K562 (cell line): ENCODE results near the gene TMEM114. TPM values are rescaled to one million over a fixed set of nuclear protein-coding genes. Genes with fewer than 3 reads are reported as not detected.

Experiments
- ATAC-seq: fragments of 200-7000 bp; cut with Tn5 transposase; 3 replicates; pipeline ENCODE4 v1.9.1; 2020; ENCODE audit warnings: moderate library complexity
- BruUV-seq: library from RNA; stranded (reverse); fragments of 400-500 nt; replicated peaks from 2 replicates; lab custom pipeline; 2021; lab: Mats Ljungman, UMichigan
- CTCF ChIA-PET: fragments of 300-600 bp; formaldehyde crosslinking; extraction: SDS; loops from one replicate; lab custom pipeline; 2021; ENCODE audit warnings: low intra/inter-chr PET ratio; lab: Yijun Ruan, JAX
- POLR2A ChIA-PET: fragments of 300-600, 350-650 bp; sonication (Branson Sonifier 250); formaldehyde crosslinking; extraction: SDS; loops from one replicate; lab custom pipeline; 2021; ENCODE audit warnings: antibody characterized with exemption, inconsistent platforms; lab: Yijun Ruan, JAX
- DNase-seq, 4 experiments: peaks; one replicate each; pipeline versions ENCODE4 v3.0.0 to v3.0.0-alpha.2; 2011 to 2018; ENCODE audit warnings: low spot score in 3 of 4, mixed read lengths in 3 of 4; ENCODE audit errors: extremely low read depth in 1 of 4
- FAIRE-seq: peaks from 2 replicates; lab custom pipeline; 2011; peaks lifted over from hg19 to GRCh38; lab: Jason Lieb, UNC
- H2AFZ ChIP-seq: 2 replicates; pipeline ENCODE4 v1.6.0; 2011; ENCODE audit warnings: low read depth, low read length, control low read depth, inconsistent platforms
- H3K27ac ChIP-seq: fragments of 200-600 bp; 3 replicates; pipeline ENCODE4 v1.8.0; 2011; ENCODE audit warnings: low read depth, mild to moderate bottlenecking, control low read depth, inconsistent platforms, low read length, moderate library complexity, mixed read lengths; ENCODE audit errors: extremely low read depth
- H3K27me3 ChIP-seq, 2 experiments: fragments of 300-600 bp in 1 of 2; 2 replicates in 1 of 2; 3 replicates in 1 of 2; pipeline versions ENCODE4 v1.6.0 to v1.8.0; 2011; ENCODE audit warnings: inconsistent platforms in 2 of 2, low read length in 2 of 2, mild to moderate bottlenecking in 1 of 2, mixed read lengths in 1 of 2, moderate library complexity in 1 of 2; ENCODE audit not compliant: control insufficient read depth in 2 of 2, insufficient read depth in 2 of 2
- H3K36me3 ChIP-seq: fragments of 300-600 bp; 3 replicates; pipeline ENCODE4 v1.8.0; 2011; ENCODE audit warnings: mild to moderate bottlenecking, low read length, inconsistent platforms; ENCODE audit not compliant: control insufficient read depth, insufficient read depth
- H3K4me1 ChIP-seq, 2 experiments: fragments of 200-600 bp in 1 of 2; replicated peaks in 1 of 2; 2 replicates in 1 of 2; 3 replicates in 1 of 2; pipeline versions ENCODE4 v1.5.1 to v1.8.0; 2011; ENCODE audit warnings: inconsistent platforms in 2 of 2, low read length in 2 of 2, mild to moderate bottlenecking in 1 of 2, mixed read lengths in 1 of 2, moderate library complexity in 1 of 2; ENCODE audit not compliant: control insufficient read depth in 2 of 2, insufficient read depth in 2 of 2
- H3K4me2 ChIP-seq: 2 replicates; pipeline ENCODE4 v1.6.1; 2011; ENCODE audit warnings: low read length, control low read depth, inconsistent platforms, mixed read lengths; ENCODE audit not compliant: insufficient read depth
- H3K4me3 ChIP-seq: fragments of 200-600 bp; sonication (generic), shearing (Covaris generic); 2 replicates; pipeline ENCODE4 v1.5.1; 2016; ENCODE audit warnings: control low read depth, inconsistent platforms
- H3K79me2 ChIP-seq: fragments of 200-600 bp; 3 replicates; pipeline ENCODE4 v1.8.0; 2011; ENCODE audit warnings: low read length, inconsistent platforms; ENCODE audit not compliant: control insufficient read depth, insufficient read depth
- H3K9ac ChIP-seq, 2 experiments: 2 replicates each; pipeline versions ENCODE4 v1.6.0 to v1.6.1; 2011; ENCODE audit warnings: low read depth in 2 of 2, low read length in 2 of 2, control low read depth in 1 of 2, inconsistent platforms in 1 of 2, mild to moderate bottlenecking in 1 of 2, mixed read lengths in 1 of 2; ENCODE audit not compliant: insufficient read depth in 1 of 2
- H3K9me1 ChIP-seq: one replicate; pipeline ENCODE4 v1.6.0; 2011; ENCODE audit warnings: inconsistent platforms, mild to moderate bottlenecking, low read length, moderate library complexity; ENCODE audit not compliant: control insufficient read depth, insufficient read depth
- H3K9me3 ChIP-seq: replicated peaks from 2 replicates; pipeline ENCODE4 v1.5.1; 2011; ENCODE audit warnings: low read depth, low read length, inconsistent platforms; ENCODE audit not compliant: control insufficient read depth, insufficient read depth
- H4K20me1 ChIP-seq: replicated peaks from 2 replicates; pipeline ENCODE4 v1.6.1; 2011; ENCODE audit warnings: low read length, inconsistent platforms, mixed read lengths; ENCODE audit not compliant: control insufficient read depth, insufficient read depth
- EGR1 ChIP-seq: fragments of 450-650 bp; conservative IDR thresholded peaks from 2 replicates; pipeline ENCODE4 v1.6.1; 2017; ENCODE audit warnings: mild to moderate bottlenecking
- GTF3C2 ChIP-seq: IDR thresholded peaks from 3 replicates; pipeline ENCODE4 v1.6.1; 2011; ENCODE audit warnings: borderline replicate concordance, mild to moderate bottlenecking, moderate library complexity; ENCODE audit not compliant: insufficient read length; ENCODE audit errors: extremely low read depth
- HOMEZ ChIP-seq: fragments of 250-450 bp; sonication (Bioruptor Pico); IDR thresholded peaks from 2 replicates; pipeline ENCODE4 v1.4.0; 2020; ENCODE audit warnings: mild to moderate bottlenecking, moderate library complexity
- MAFF ChIP-seq: IDR thresholded peaks from 2 replicates; pipeline ENCODE4 v1.6.1; 2012; ENCODE audit warnings: low read length, improper control_type of control experiment
- MYNN ChIP-seq, 2 experiments: sonication (generic); formaldehyde crosslinking in 1 of 2; IDR thresholded peaks; 2 replicates each; pipeline versions ENCODE4 v1.5.0 to v1.6.1; 2016 to 2020; ENCODE audit warnings: antibody characterized with exemption in 1 of 2, missing genetic modification reagents in 1 of 2
- NONO ChIP-seq, 2 experiments: fragments of 200-400 bp in 1 of 2; fragments of 450-650 bp in 1 of 2; formaldehyde crosslinking in 1 of 2; IDR thresholded peaks; 2 replicates each; pipeline ENCODE4 v1.6.1; 2017; ENCODE audit warnings: low read depth in 2 of 2, mild to moderate bottlenecking in 2 of 2, moderate library complexity in 2 of 2, low read length in 1 of 2
- NR2C1 ChIP-seq, 2 experiments: fragments of 450-650 bp; IDR thresholded peaks; 2 replicates each; pipeline ENCODE4 v1.6.1; 2017; ENCODE audit warnings: mild to moderate bottlenecking in 2 of 2, antibody characterized with exemption in 1 of 2, inconsistent platforms in 1 of 2, missing compliant biosample characterization in 1 of 2, missing genetic modification characterization in 1 of 2
- POLR3A ChIP-seq: IDR thresholded peaks from 2 replicates; pipeline ENCODE4 v1.6.1; 2011; ENCODE audit warnings: borderline replicate concordance, mild to moderate bottlenecking, moderate library complexity; ENCODE audit not compliant: insufficient read length, insufficient read depth; ENCODE audit errors: extremely low read depth
- RB1 ChIP-seq: fragments of 450-650 bp; IDR thresholded peaks from 2 replicates; pipeline ENCODE4 v1.6.1; 2017; ENCODE audit warnings: low read depth, mild to moderate bottlenecking
- TBP ChIP-seq: optimal IDR thresholded peaks from 2 replicates; pipeline ENCODE3; 2011; ENCODE audit warnings: low read depth, low read length, improper control_type of control experiment
- ZNF224 ChIP-seq: sonication (generic); formaldehyde crosslinking; IDR thresholded peaks from 2 replicates; pipeline ENCODE4 v1.8.0; 2022; ENCODE audit warnings: mild to moderate bottlenecking, missing genetic modification reagents
- ZNF277 ChIP-seq: fragments of 250-450 bp; sonication (Bioruptor Pico); IDR thresholded peaks from 2 replicates; pipeline ENCODE4 v1.8.0; 2022; ENCODE audit warnings: inconsistent platforms, mild to moderate bottlenecking, moderate library complexity, borderline replicate concordance
- ZNF507 ChIP-seq: conservative IDR thresholded peaks from 2 replicates; pipeline ENCODE4 v1.6.1; 2017; ENCODE audit warnings: missing genetic modification characterization, missing compliant biosample characterization
- WGBS: fragments of 100-300 bp; shearing (Covaris generic); methylation state at CpG from one replicate; pipeline ENCODE4 v1.1.6; 2016; ENCODE audit warnings: low coverage, mixed read lengths; ENCODE audit not compliant: insufficient coverage; ENCODE audit errors: missing lambda C conversion rate; 5-methylcytosine and 5-hydroxymethylcytosine counted together
- in situ Hi-C: fragments of 300-500 bp; cut with MboI; formaldehyde crosslinking; loops from 4 replicates; pipeline ENCODE4 v1.15.0; 2018; ENCODE audit warnings: inconsistent platforms, mixed read lengths
- intact Hi-C: fragments of 100-400 bp; cut with micrococcal nuclease; formaldehyde crosslinking; loops from 2 replicates; pipeline ENCODE4 v1.14.2; 2022
- polyA plus RNA-seq, 8 experiments: library from polyadenylated mRNA; depleted of rRNA in 4 of 8; stranded (reverse) in 5 of 8; unstranded in 3 of 8; fragments of >200 nt; fragmentation: Nextera tagmentation in 2 of 8; fragmentation: Illumina TruSeq in 1 of 8; extraction: Ambion mirVana in 2 of 8; extraction: Trizol in 1 of 8; gene quantifications; 2 replicates each; pipeline versions ENCODE4 v1.2.1 to v1.2.3, GENCODE V29; 2011 to 2014; ENCODE audit warnings: inconsistent platforms in 1 of 8, missing spikeins in 1 of 8
- total RNA-seq, 7 experiments: library from RNA; depleted of rRNA in 6 of 7; stranded (reverse); fragments of >200 nt in 6 of 7; fragmentation: Illumina TruSeq in 2 of 7; extraction: Trizol in 2 of 7; gene quantifications; 2 replicates each; pipeline versions ENCODE4 v1.2.1 to v1.2.3, GENCODE V29; 2011 to 2021; ENCODE audit warnings: low replicate concordance in 1 of 7

Gene TMEM114
- total and polyA plus RNA-seq, 9 of the 15 experiments (the other 6 are each of a cell fraction or from before 2014, with no cell fraction given): not detected

- TF ChIP-seq RB1: peak; percentile 67; the same call in 1 of the 2 replicates
- TF ChIP-seq MYNN (IDR thresholded peaks at IDR 0.05): no peak
- no peak for TF ChIP-seq MYNN (CRISPR knock-in tag; IDR thresholded peaks at IDR 0.05)
- no peak for TF ChIP-seq MAFF
- no peak for TF ChIP-seq ZNF277 (CRISPR knock-in tag)
- TF ChIP-seq ZNF224 (CRISPR knock-in tag): no peak
- peak; percentile 84 for TF ChIP-seq EGR1
- no peak for TF ChIP-seq ZNF507
These were observed 31.4 kb upstream of the TMEM114 start, which contains the start of gene METTL22 (continued) for GRCh38 chr16:8621572-8622314.

GRCh38 chr16:8621222-8621571, 30.9 kb upstream of the TMEM114 start:
- ChIA-PET CTCF (interaction anchor here (0.7 kb wide), 1 partner anchor 72 kb away, joined by 3 read pairs; no protein-coding TSS in a partner anchor), POLR2A (no interaction called here)
- 24% methylated on average over 9 of the region's 12 CpGs for WGBS
- Histone ChIP-seq H3K79me2 (peaks cover 31% of the 10 kb centered on the region), H3K36me3 (peaks cover 20% of the 10 kb centered on the region; the same call in 1 of the 3 replicates), H3K4me1 (peaks cover 3 to 6% of the 10 kb centered on the region in 2 experiments; a peak in 3 of 5 replicates), H3K27ac (peak overlapping the region; percentile 78; the same call in 1 of the 3 replicates), H2AFZ (peak overlapping the region; percentile 96), H3K9me3 (no peaks in the 10 kb centered on the region), H3K4me2 (peak overlapping the region; percentile 91), H3K9me1 (no peaks in the 10 kb centered on the region), H4K20me1 (no peaks in the 10 kb centered on the region), H3K9ac (peak overlapping the region; percentile 92 to 100; a peak in 3 of 4 replicates), H3K27me3 (peaks cover 2 to 6% of the 10 kb centered on the region in 2 experiments; a peak in 2 of 5 replicates), H3K4me3 (peak overlapping the region; percentile 54)
- peak; percentile 10; the same call in 2 of the 3 replicates for ATAC-seq
- intact Hi-C loops: no loop called here
- no peak for FAIRE-seq
- no peak for DNase-seq
- no TSS peak for BruUV-seq
- in situ Hi-C loops: no loop called here
- TF ChIP-seq NR2C1 (IDR thresholded peaks at IDR 0.05): no peak
- no peak for TF ChIP-seq NR2C1 (tag; IDR thresholded peaks at IDR 0.05)
- TF ChIP-seq GTF3C2: peak; percentile 81
- no peak for TF ChIP-seq NONO (IDR thresholded peaks at IDR 0.05; ENCODE audit: low read depth in 2 of 2, low read length in 1 of 2)
- TF ChIP-seq TBP: peak; percentile 83
- no peak for TF ChIP-seq HOMEZ (CRISPR knock-in tag)
- TF ChIP-seq POLR3A: peak; percentile 69
